GM18517 (cell line): Measurements from ENCODE around the gene WDR36.

Source experiments
- ATAC-seq: cut with Tn5 transposase; IDR thresholded peaks from one replicate; pipeline ENCODE4 v1.9.1; 2021; ENCODE audit warnings: mild to moderate bottlenecking, moderate library complexity; ENCODE audit not compliant: unreplicated experiment

The WDR36 gene

DNA sequence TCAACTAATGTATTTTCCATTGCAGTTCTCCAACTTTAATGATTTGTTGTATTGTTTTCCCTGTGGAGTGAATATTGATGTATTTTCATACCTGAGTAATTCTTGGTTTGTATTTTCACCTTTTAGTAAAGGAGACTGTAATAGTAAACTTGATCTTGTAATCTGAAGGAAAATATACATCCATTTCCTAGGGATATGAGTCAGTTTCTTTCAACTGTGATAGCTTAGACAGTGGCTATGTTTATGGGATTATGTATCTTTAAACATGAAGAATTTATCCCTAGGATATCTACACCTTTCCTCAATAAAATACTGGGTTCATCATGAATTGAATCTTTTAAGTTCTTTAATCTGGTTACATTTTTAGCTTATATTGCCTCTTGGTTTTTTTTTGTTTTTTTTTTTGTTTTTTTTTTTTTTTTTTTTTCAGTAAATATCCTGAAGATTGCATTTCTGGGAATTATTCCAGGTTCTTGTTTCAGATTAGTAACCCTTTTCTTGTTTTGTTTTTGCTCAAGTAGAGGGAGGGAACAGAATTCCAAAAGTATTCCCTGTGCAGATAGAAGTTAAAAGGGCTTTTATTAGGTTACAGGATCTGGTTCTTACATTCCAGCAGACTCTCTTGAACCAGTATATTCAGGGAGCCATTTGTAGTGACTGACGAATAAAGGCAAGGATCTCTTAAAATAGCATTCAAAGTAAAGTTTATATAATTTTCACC is 7.1 kb downstream of the WDR36 start:
- ATAC-seq: no peak

DNA sequence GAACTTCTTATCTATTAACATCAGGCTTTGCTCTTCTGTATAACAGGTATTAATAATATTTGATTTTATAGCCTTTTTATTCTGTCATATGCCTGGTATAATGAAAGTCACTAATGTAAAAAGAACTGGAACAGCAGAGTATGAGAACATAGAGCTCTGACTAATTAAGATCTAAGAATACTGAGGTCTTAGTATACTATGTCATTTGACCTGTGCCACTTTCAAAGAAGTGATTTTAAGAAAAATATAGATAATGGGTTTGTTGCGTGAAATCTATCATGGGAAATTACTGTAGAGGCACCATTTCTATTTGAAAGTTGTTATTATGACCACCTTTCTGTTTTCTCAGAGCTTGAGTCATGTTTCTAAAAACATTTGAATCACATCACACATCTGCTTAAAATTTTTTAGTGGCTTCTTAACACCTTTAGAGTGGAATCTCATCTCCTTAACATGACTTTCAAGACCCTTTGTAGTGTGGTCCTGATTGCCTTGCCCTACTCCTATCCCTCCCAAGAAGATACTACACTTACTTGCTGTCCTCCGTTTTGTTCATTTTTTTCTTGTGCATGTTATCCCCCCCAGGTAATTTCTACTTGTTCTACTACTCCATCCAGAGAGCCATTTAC is 14.3 kb downstream of the WDR36 start:
- ATAC-seq: no peak

DNA sequence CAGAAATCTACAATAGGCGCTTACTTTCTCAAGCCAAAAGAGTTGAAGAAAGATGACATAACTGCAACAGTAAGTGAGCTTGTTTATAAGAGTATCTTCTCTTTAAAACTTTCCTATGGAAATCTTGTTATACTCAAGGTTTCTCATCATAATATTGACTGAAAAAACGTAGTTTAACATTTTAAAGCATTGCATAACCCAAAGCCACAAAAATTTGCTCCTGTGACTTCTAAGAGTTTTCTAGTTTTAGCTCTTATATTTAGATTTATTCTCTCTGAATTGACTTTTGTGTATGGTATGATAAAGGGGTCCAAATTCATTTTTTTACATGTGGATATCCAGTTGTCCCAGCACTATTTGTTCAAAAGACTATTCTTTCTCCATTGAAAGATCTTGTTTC is 15.2 kb downstream of the WDR36 start:
- no peak for ATAC-seq

DNA sequence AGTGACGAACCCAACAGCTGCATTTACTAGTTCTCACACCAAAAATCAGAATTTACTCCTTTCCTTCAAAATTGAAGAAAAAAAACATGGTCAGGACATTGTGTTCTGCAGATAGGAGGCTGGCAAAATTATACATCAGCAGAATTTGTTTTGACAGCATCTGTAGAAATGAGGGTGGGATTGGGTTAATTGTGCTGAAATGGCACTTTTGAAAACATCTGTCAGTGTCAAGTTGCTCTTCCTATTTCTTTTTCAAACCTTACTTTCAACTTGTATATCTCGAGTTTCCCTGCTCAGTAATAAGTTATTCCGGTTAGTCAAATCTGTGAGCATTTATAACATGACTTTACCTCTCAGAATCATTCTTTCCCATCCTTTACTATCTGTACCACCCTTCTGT is 19.8 kb downstream of the WDR36 start:
- ATAC-seq: no peak

DNA sequence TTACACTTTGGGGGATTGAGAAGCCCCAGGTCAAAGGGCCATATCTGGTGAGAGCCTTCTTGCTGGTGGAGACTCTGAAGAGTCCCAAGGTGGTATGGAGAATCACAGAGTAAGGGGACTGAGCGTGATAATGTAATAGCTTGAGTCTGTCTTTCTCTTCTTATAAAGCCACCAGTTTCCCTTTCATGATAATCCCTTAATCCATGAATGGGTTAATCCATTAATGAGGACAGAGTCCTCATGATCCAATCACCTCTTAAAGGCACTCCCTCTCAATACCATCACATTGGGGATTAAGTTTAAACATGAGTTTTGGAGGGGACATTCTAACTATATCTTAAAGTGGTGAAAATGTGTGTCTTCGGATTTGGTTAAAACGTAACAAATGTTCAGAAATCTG is 21.5 kb downstream of the WDR36 start:
- no peak for ATAC-seq

DNA sequence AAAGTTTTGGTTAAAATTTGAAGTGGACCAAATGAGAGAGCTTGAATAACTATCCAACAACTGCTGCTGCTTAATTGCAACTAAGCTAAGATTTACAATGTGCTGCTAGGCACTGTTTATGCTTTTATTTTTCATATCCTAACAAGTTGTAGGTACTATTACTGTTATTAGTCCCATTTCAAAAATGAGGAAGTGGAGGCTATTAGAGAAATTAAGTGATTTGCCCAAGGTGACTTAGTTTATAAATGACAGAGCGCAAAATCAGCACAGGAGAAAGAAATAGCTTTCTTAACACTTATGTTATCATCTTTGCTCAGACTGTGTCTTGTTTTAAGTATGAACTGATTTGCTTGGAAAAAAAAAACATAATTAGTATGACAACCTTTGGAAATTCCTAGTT is 23.1 kb downstream of the WDR36 start:
- no peak for ATAC-seq

DNA sequence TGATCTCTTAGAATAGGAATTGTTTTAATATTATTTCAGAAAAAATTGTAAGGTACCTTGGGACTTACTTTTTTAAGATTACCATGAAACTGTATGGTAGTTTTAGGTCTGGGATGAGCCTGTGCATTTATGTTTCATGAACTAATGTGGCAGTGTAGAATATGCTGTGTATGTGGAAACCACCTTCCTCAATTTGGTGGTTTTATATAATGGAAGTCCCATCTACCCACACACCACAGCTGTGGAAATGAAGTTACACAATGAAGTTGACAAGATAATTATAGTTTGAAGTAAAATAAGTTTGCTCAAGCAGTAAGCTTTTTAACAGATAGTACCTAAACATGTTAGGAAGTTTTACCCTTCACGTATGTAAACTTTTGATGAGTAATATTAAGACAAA is 24.4 kb downstream of the WDR36 start:
- ATAC-seq: no peak

DNA sequence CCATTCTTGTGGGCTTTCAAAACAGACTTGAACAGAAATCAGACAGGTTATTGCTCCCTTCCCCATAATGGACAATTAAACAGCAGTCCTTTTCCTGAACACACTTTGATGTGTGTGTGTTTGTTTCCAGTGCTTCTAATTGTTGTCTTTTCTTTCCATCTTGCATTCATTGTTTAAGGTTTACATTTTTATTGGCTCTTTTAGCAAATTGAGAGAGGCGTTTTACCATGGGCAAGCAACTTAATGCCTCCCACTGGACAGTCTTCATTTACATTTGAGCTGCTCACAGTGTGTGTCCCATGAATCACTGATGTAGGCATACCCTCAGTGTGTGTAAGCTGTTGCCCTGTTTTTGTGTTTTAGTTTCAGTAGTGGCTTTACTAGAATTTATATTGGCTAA is 25.0 kb downstream of the WDR36 start:
- ATAC-seq: no peak

DNA sequence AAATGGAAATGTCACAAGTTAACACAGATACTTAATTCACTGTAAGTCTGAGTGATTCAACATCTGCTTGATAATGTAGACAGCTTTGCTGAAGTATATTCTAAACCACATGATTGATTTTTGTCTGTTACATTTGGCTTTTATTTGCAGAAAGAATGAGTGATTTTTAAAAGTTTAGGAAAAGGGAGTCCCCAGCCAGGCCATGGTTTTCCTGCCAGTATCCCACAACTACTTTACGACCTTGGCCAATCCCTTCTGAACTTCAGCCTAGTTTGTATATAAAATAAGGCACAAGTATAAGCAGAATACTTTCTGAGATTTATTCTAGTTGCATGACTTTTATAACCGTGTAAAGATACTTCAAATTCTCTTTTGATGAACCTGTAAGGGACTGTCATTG is 27.1 kb downstream of the WDR36 start:
- ATAC-seq: no peak

DNA sequence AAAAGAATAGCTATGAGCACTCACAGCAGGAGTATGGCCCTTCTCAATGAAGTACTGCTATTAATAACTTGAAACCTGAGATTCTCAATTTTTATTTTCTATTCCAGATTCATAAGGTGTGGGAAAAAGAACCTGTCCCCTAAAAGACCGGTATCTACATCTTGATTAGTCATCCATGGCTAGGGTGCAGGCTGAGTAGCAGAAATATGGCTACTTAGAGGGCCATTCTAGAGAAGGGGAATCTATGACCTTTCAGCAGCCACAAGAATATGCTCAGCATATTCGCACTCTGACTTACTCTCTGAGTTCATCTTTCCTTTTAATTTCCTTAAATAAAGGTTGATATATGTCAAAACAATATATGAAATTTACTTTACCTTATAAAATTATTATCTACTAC is 27.7 kb downstream of the WDR36 start:
- no peak for ATAC-seq

DNA sequence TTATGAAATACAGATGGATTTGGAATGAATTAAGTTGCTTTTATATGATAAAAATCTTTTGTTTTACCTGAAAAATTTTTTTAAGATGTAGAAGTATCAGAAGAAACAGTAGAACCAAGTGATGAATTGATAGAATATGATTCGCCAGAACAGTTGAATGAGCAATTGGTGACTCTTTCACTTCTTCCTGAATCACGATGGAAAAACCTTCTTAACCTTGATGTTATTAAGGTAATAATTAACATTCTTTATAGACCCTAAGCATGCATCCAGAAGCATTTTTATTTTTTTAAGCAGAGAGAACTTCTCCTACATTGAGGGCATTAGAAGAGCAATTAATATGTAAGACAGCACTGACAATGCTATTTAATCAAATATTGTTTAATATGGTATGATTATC is 28.8 kb downstream of the WDR36 start:
- ATAC-seq: no peak

DNA sequence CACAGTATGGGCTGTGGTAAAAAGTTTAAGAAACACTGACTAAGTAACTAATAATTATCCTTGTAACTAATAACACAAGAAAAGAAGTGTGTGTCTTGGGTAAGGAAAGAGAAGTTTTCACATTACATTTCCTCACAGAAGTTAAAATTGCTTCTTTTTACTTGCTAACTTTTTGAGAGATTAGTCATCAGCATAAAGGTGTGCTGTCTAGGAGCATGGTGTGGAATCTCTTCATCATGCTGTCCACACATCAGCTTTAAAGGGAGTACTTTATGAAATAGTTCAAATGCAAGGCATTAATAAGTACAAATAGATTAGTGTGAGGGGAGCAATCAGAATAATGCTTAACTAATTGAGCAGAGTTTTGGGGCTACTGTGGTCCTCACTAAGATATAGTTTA is 29.8 kb downstream of the WDR36 start:
- ATAC-seq: no peak

DNA sequence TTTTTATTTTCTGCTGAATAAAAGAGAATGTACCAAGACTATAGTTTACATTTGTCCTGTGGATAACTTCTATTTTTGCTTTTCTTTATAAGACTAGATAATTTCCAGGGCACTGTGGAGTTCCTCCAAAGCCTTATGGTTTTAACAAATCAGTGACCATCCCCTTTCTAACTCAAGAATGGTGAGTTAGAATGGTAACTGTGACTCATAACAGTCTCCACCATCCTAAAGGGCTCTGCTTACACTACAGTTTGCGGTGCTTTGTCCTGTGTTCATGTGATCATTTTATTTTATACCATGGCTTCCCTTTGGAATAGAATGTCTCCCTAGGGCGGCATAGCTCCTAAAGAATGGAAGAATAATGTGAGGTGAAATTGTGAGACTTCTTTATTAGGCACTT is 30.2 kb downstream of the WDR36 start:
- no peak for ATAC-seq

DNA sequence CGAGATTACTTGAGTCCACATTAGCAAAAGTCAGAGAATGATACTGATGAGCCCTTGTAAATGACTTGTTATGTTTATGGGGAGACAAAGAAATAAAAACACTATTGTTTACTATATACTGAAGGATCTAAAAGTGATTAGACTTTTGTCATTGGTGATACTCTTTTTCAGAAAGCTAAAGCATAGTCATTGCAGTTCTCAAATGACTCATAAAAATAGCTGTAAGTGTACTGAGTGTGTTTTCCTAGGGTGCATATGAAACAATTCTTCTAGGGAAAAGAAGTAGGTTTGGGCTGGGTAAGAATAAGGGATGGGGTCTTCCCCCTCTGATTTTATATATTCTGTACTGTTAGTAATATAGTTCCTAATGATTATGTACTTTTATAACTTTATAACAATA is 32.6 kb downstream of the WDR36 start:
- no peak for ATAC-seq

DNA sequence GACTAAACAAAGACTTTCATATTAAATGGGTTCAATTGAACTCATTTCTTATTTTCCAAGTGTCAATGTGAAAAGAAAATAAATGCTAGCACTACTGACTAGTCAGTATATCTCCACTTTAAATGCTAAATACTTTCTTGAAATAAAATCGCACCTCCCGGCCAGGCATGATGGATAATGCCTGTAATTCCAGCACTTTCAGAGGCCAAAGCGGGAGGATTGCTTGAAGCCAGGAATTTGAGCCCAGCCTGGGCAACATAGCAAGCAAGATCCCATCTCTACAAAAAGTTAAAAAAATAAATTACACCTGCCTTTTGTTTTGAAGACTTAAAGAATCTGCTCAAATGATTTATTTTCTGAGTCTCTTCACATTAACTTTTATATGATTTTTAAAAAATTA is 34.7 kb downstream of the WDR36 start:
- ATAC-seq: no peak

DNA sequence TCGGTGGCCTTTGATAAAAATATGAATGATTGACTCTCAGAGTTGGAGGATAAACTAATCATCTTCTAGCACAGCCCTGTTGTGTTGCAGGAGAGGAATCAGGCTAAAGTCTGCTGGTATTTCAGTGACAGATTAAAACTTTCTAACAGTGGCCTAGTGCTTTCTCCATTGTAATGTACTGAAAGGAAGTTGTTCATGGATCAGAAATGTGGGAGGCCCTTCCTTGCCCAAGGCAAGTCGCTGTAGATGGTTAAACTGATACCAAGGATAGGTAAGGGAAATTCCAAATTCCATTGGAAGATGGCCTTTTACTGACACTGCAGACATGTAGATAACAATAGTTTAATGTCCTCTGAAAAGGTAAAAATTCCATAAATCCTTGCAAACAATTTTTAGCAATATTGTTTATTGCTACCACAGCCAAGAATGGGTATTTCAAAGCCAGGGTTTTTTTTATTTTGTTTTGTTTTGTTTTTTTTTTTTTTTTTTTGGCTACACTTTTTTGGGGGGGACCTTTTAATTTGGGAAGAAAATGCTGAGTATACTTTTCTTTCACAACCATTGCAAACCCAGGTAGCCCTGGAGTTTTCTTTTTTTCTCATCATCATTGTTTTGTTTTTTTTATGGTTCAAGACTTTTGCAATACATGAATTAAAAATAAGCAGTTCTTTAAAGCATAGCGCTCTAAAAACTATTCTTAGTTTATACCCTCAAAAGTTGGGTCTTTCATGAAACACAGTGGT is 35.5 kb downstream of the WDR36 start:
- ATAC-seq: no peak

DNA sequence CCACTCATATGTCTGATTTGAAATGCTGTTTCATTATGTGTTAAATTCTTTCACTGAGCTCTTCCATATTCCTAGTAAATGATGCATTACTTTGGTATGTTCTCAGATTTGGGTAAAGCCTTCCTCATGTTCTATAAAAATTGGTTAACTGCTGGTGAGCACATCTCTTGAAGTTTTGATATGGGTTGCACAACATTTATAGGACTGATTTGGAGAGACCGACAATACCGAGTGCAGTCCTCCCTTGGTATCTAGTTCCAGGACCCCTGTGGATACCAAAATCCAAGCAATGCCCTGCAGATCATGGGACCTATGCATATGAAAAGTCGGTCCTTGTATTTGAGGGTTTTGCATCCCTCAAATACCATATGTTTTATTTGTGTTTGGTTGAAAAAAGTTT is 37.8 kb downstream of the WDR36 start:
- no peak for ATAC-seq

DNA sequence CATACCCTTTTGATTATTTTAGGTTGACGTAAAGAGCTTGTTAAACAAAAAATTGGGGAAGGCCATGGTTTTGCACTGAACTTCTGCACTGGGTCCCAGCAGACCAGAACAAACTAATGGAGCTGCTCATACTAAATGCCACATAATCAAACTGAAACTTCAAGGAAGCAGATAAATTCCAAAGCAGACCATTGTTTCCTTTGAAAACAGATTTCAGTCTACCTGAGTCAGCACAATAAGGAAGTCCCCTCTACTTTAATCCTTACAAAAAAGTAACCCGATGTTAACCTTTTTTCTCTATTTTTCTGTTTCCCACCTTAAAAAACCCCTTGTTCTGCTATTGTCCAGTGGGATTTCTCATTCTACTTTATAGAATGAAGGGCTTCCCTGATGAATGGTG is 39.2 kb downstream of the WDR36 start:
- no peak for ATAC-seq

DNA sequence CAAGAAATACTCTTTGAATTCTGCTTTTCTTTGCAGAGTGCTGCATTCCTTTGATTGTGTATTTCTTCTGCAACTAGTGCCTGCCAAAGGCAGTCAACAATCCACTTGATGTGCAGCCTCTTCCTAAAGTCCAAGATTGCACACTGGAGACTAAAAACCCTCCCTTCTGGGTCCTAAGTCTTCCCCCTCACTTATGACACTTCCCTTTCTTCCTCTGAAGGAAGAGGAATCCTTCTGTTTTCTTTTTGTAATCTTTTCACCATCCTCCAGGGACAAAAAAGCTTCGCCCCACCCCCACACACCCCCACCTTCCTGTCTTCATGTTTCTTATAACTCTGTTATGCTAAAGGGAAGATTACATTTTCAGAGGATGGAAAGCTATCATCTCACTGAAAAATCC is 39.9 kb downstream of the WDR36 start:
- ATAC-seq: no peak

DNA sequence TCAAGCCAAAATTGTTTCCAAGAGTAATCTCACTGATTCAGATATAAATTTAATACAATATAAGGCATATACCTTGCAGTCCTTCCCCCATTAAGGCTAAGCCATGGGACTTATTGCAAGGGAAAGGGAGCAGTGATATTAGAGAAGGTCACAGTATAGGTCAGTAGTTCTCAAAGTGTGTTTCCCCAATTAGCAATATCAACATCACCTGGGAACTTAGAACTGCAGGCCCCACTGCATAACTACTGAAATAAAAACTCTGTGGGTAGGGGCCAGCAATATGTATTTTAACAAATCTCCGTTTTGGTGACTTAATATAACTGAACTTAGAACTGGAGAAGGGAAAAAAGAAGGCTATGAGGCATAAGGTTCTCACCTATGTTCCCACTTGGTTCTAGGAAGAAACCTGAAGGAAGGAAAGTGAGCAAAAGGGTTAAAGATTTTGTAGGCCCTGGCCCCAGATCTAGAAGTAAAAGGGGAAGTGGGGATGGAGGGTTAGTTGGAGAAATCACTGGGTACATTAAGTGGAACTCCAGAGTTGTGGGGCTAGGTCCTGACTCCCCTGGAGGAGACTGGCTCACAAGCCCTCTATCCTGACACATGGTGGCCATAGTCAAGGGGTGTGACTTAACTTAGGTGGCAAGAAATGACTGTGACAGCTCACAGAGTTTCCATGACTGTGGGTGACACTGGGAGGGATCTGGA is 40.7 kb downstream of the WDR36 start:
- no peak for ATAC-seq

DNA sequence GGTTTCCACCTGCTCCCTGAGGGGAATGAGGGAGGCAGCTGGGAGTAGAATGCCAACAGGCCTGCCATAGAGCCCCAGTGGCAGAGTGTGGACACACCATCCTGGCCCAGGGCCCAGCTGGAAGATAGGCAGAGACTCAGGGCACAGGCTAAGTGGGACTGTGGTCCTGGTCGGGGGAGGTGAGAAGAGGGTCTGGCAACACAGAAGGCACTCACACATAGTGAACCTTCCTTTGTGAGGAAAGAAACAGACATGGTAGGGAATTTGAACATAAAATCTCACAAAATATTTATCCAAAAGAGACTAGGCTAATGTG is 41.2 kb downstream of the WDR36 start:
- no peak for ATAC-seq

DNA sequence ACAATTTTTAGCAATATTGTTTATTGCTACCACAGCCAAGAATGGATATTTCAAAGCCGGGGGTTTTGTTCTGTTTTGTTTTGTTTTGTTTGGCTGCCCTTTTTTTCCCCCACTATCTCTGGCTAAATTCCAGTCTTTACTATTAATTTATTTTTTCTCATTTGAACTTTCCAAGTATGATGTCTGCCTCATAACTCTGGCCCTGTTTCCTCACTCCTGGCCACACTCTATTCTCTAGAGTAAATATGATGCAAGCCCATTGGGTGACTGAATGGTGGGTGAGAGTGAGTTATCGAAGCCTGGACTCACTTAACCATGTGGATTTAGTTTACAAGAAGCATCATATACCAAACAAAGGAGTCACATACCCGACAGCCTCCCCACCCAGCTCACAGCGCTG is 41.9 kb downstream of the WDR36 start:
- no peak for ATAC-seq
